Astrocyte of the spinal cord (primary cell): ENCODE measurements around the gene COL23A1.

ENCODE experiments used
- DNase-seq: peaks from one replicate; pipeline ENCODE4 v3.0.0; 2011; ENCODE audit warnings: low read depth, low spot score
- H3K4me3 ChIP-seq: 2 replicates; pipeline ENCODE4 v1.5.1; 2011; ENCODE audit warnings: low read depth, mild to moderate bottlenecking, low read length, moderate library complexity
- CTCF ChIP-seq: IDR thresholded peaks from 2 replicates; pipeline ENCODE4 v1.5.1; 2012; ENCODE audit warnings: low read depth, mild to moderate bottlenecking, low read length, inconsistent platforms
- in situ Hi-C: cut with HindIII; loops from 2 replicates; pipeline ENCODE4 v1.10.0; 2017; ENCODE audit warnings: low sequenced_read_pairs

The COL23A1 gene

DNA sequence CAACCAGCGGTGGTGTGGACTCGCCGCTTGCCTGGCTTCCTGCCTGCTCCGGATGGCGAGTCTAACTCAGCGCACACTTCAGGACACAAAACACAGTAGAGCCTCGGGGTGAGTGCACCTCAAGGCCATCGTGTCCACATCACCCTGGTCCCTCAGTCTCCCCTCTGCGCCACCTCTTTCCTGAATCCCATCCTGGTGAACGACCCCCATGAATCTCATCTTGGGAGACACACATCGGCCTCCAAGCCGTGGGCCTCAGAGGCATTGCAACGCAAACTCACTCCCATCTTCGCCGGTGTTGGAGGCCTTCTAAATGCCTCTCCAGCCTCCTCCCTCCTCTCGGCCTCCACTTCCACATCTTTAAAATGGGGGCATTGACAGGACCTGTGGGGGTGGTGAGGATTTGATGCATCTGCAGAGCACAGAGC is 124.3 kb downstream of the COL23A1 start:
- in situ Hi-C loops, result no loop called here
- TF ChIP-seq CTCF, result no peak
- no peak for DNase-seq

GRCh38 chr5:178465228-178465860 is 124.8 kb downstream of the COL23A1 start:
- H3K4me3 ChIP-seq, result no peak overlapping the region
- TF ChIP-seq CTCF, result no peak
- in situ Hi-C loops, result no loop called here
- DNase-seq, result no peak

More for the DNA sequence above, 124.3 kb downstream of the COL23A1 start:
- H3K4me3 ChIP-seq, result no peak overlapping the region

DNA sequence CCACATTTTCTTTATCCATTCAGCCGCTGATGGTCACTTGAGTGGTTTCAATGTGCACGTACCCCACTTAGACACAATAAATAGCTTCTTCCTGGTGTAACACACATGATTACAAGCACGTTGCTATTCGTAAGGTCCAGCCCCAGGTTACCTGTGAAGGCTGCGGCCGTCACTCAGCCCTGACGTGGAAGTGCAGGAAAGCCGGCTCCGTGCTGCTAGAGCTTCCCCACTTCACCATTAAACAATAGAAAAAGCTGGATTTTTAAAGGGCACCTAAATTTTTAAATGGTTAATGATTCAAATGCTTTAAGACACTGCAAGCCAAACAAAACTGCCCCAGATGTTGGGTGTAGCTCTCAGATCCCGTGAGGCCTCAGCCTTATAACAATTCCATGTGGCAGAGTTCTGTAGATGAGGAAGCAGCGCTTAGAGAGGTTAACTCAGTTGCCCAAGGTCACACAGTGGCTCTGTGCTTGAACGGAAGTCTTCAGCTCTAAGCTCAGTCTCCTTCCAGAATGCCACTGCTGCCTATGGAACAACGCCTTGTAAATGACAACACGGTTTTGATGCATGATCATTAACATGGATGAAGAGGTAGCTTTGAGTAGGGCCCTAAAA is 125.7 kb downstream of the COL23A1 start:
- TF ChIP-seq CTCF, result no peak
- in situ Hi-C loops, result no loop called here
- H3K4me3 ChIP-seq, result no peak overlapping the region
- no peak for DNase-seq

DNA sequence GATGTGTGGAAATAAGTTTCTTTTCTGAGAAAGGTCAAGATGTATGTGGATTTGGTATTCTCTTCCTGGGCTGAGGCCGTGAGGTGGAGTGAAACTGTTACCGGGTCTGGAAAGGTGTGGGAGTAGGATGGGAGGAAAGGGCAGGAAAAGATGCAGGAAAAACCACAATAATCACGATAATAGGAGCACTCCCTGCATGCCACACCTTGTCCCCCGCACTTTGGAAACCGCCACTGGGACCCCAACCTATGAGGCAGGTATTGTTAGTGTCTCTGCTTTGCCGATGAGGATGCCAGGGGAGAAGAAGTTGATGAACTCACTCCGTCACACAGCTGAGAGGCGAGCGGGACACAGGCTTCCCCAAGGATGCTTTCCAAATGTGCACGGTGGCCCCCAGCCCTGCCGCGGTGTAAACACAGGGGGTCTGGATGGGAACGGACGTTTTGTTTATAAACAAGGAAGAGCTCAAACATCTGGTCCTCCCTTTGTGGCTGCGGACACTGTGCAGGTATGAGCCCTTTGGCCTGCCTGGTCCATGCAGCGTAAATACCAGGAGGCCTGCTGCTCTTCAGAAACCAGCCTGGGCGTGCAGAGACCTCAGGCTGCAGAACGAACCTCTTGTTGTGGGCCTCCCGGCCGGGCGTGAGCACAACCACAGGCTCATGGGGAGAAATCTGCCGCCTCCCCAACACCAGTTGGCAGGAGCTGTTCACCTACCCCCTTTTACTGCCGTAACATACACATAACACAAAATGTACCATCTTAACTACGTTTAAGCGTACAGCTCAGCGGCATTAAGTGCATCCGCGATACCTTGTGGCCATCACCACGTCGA is 126.7 kb downstream of the COL23A1 start:
- no peak overlapping the region for H3K4me3 ChIP-seq
- no peak for TF ChIP-seq CTCF
- no peak for DNase-seq
- in situ Hi-C loops, result no loop called here

DNA sequence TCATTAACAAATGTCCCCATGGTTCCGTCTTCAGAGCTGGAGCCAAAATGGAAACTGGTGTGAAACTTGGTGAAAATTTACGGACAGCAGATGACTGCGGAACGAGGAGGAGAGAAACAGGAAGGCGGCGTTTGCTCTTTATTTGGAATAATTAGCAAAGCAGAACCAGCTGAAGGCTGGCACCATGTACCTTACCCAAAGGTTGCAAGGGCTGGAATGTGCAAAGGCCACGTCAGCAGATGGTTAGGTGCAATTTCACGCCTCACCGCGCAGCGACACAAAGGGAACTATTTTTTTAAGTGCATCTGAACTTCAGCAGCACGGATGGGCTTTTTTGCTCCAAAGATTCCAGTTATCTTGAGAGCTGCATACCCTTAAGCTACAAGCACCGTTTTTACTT is 127.4 kb downstream of the COL23A1 start:
- no peak overlapping the region for H3K4me3 ChIP-seq
- in situ Hi-C loops, result no loop called here
- TF ChIP-seq CTCF, result no peak
- no peak for DNase-seq

DNA sequence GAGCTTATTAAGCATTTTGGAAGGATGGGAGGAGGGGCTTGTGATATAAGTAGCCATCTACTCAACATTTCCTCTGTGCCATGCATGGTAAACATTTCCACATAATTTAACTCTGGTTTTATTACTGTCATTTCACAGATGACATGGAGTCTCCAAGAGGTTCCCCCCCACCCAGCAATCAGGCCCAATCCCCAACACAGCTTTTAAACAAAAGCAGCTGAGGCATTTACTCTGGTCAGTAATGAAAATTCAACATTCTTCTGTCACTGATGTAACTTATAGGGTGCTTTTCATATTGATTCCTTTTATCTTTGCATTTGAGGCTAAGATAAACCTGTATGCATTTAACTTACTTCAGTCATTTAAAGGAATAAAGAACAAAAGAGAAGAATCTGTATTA is 128.1 kb downstream of the COL23A1 start:
- TF ChIP-seq CTCF, result no peak
- no peak overlapping the region for H3K4me3 ChIP-seq
- DNase-seq, result no peak
- in situ Hi-C loops, result no loop called here
